WTC11 (cell line): ENCODE data around the gene PTEN. TPM values are rescaled to one million over a fixed set of nuclear protein-coding genes. Genes with fewer than 3 reads are reported as not detected.

ENCODE experiments used
- ATAC-seq: fragments of 200-7000 bp; cut with Tn5 transposase; 2 replicates; pipeline ENCODE4 v1.10.0; 2021; ENCODE audit warnings: mild to moderate bottlenecking, moderate library complexity
- CTCF ChIA-PET: fragments of 300-600 bp; sonication (Branson Sonifier 250); formaldehyde crosslinking; loops from one replicate; lab custom pipeline; 2021; ENCODE audit warnings: antibody characterized with exemption; lab: Charles Lee
- POLR2A ChIA-PET: fragments of 350-600 bp; sonication (Branson Sonifier 250); formaldehyde crosslinking; loops from one replicate; lab custom pipeline; 2021; ENCODE audit warnings: antibody characterized with exemption; lab: Charles Lee
- DNase-seq: peaks from one replicate; pipeline ENCODE4 v3.0.0; 2021; ENCODE audit warnings: low spot score
- H3K27ac Mint-ChIP-seq: 2 replicates; pipeline ENCODE4 v1.8.0; 2021; ENCODE audit warnings: mixed read lengths
- H3K27me3 Mint-ChIP-seq: 2 replicates; pipeline ENCODE4 v1.8.0; 2021; ENCODE audit warnings: low read depth, mild to moderate bottlenecking, moderate library complexity, mixed read lengths
- H3K36me3 Mint-ChIP-seq: 2 replicates; pipeline ENCODE4 v1.8.0; 2021; ENCODE audit warnings: mixed read lengths
- H3K4me1 Mint-ChIP-seq: 2 replicates; pipeline ENCODE4 v1.8.0; 2022; ENCODE audit warnings: mixed read lengths
- H3K4me3 Mint-ChIP-seq: 2 replicates; pipeline ENCODE4 v1.8.0; 2021; ENCODE audit warnings: mild to moderate bottlenecking, moderate library complexity, mixed read lengths
- H3K9me3 Mint-ChIP-seq: 2 replicates; pipeline ENCODE4 v1.8.0; 2021; ENCODE audit warnings: mixed read lengths
- AR ChIP-seq: fragments of 250-450 bp; sonication (Bioruptor Pico); IDR thresholded peaks from 2 replicates; pipeline ENCODE4 v1.9.0; 2021; ENCODE audit warnings: mild to moderate bottlenecking
- ARID4B ChIP-seq: sonication (generic); formaldehyde crosslinking; IDR thresholded peaks from 2 replicates; pipeline ENCODE4 v1.8.0; 2023; ENCODE audit warnings: missing genetic modification reagents, mild to moderate bottlenecking, borderline replicate concordance
- GRHL2 ChIP-seq: fragments of 250-450 bp; sonication (Bioruptor Pico); IDR thresholded peaks from 2 replicates; pipeline ENCODE4 v1.8.0; 2022; ENCODE audit warnings: mild to moderate bottlenecking, moderate library complexity; ENCODE audit not compliant: insufficient replicate concordance, severe bottlenecking
- HMGXB4 ChIP-seq: sonication (generic); formaldehyde crosslinking; IDR thresholded peaks from 2 replicates; pipeline ENCODE4 v1.8.1; 2023; ENCODE audit warnings: mild to moderate bottlenecking, moderate library complexity, missing genetic modification reagents
- IRF2 ChIP-seq: sonication (generic); formaldehyde crosslinking; IDR thresholded peaks from 2 replicates; pipeline ENCODE4 v1.8.0; 2022; ENCODE audit warnings: low read depth, missing genetic modification reagents, borderline replicate concordance
- JUN ChIP-seq: sonication (generic); formaldehyde crosslinking; IDR thresholded peaks from 2 replicates; pipeline ENCODE4 v1.8.0; 2023; ENCODE audit warnings: mild to moderate bottlenecking, missing genetic modification reagents
- MYBL2 ChIP-seq: sonication (generic); formaldehyde crosslinking; IDR thresholded peaks from 2 replicates; pipeline ENCODE4 v1.8.1; 2023; ENCODE audit warnings: mild to moderate bottlenecking, moderate library complexity, missing genetic modification reagents
- NFE2L1 ChIP-seq: sonication (generic); formaldehyde crosslinking; IDR thresholded peaks from 2 replicates; pipeline ENCODE4 v1.8.1; 2023; ENCODE audit warnings: missing genetic modification reagents
- PRDM15 ChIP-seq: sonication (generic); formaldehyde crosslinking; IDR thresholded peaks from 2 replicates; pipeline ENCODE4 v1.8.0; 2022; ENCODE audit warnings: missing genetic modification reagents
- ZNF138 ChIP-seq: sonication (generic); formaldehyde crosslinking; conservative IDR thresholded peaks from 2 replicates; pipeline ENCODE4 v1.8.1; 2022; ENCODE audit warnings: mild to moderate bottlenecking, moderate library complexity, missing genetic modification reagents
- ZSCAN18 ChIP-seq: fragments of 250-450 bp; sonication (Bioruptor Pico); IDR thresholded peaks from 2 replicates; pipeline ENCODE4 v2.1.2; 2022; ENCODE audit warnings: mild to moderate bottlenecking, moderate library complexity
- total RNA-seq: library from RNA; stranded (reverse); gene quantifications from 3 replicates; pipeline ENCODE4 v1.2.3, GENCODE V29; 2021

PTEN gene
- total RNA-seq, 1 experiment from 2014 or later = 54.2 TPM

- TF ChIP-seq AR (CRISPR knock-in tag) (no peak), HMGXB4 (CRISPR knock-in tag) (no peak), IRF2 (CRISPR knock-in tag) (no peak), NFE2L1 (CRISPR knock-in tag) (no peak), PRDM15 (CRISPR knock-in tag) (no peak), ZSCAN18 (CRISPR knock-in tag) (no peak), ARID4B (CRISPR knock-in tag) (no peak), GRHL2 (CRISPR knock-in tag) (no peak)
These were observed 10.2 kb downstream of the PTEN start (continued) for GRCh38 chr10:87873656-87874055.

GRCh38 chr10:87875929-87876571 lies 12.6 kb downstream of the PTEN start:
- Mint-ChIP-seq H3K36me3 (peaks cover 17% of the 10 kb centered on the region), H3K4me1 (peaks cover 34% of the 10 kb centered on the region), H3K27ac (no peak overlapping the region), H3K4me3 (no peak overlapping the region), H3K9me3 (peaks cover 6% of the 10 kb centered on the region; the same call in 1 of the 2 replicates), H3K27me3 (no peaks in the 10 kb centered on the region)
- no peak for TF ChIP-seq ARID4B (CRISPR knock-in tag)
- TF ChIP-seq JUN (CRISPR knock-in tag) = no peak
- no peak for TF ChIP-seq MYBL2
- TF ChIP-seq ZNF138 = no peak
- DNase-seq (no peak), ATAC-seq (no peak)
- ChIA-PET CTCF (no interaction called here), POLR2A (no interaction called here)
